WTC11 (cell line): ENCODE measurements around the gene CNGA1.

Source experiments
- ATF1 ChIP-seq: sonication (generic); formaldehyde crosslinking; IDR thresholded peaks from 2 replicates; pipeline ENCODE4 v1.8.1; 2023; ENCODE audit warnings: mild to moderate bottlenecking, moderate library complexity, missing genetic modification reagents
- ATF3 ChIP-seq: sonication (generic); formaldehyde crosslinking; conservative IDR thresholded peaks from 2 replicates; pipeline ENCODE4 v1.8.1; 2022; ENCODE audit warnings: mild to moderate bottlenecking, missing genetic modification reagents
- ELF4 ChIP-seq: sonication (generic); formaldehyde crosslinking; IDR thresholded peaks from 2 replicates; pipeline ENCODE4 v1.8.1; 2022; ENCODE audit warnings: low read depth, mild to moderate bottlenecking, moderate library complexity, missing genetic modification reagents
- ESRRA ChIP-seq: sonication (generic); formaldehyde crosslinking; IDR thresholded peaks from 2 replicates; pipeline ENCODE4 v1.8.1; 2022; ENCODE audit warnings: mild to moderate bottlenecking, missing genetic modification reagents, borderline replicate concordance
- FOXP1 ChIP-seq: sonication (generic); formaldehyde crosslinking; IDR thresholded peaks from 2 replicates; pipeline ENCODE4 v1.8.0; 2022; ENCODE audit warnings: missing genetic modification reagents, mild to moderate bottlenecking, moderate library complexity, borderline replicate concordance
- MYBL2 ChIP-seq: sonication (generic); formaldehyde crosslinking; IDR thresholded peaks from 2 replicates; pipeline ENCODE4 v1.8.1; 2023; ENCODE audit warnings: mild to moderate bottlenecking, moderate library complexity, missing genetic modification reagents
- NR1H2 ChIP-seq: sonication (generic); formaldehyde crosslinking; IDR thresholded peaks from 2 replicates; pipeline ENCODE4 v1.9.0; 2021; ENCODE audit warnings: mild to moderate bottlenecking, moderate library complexity, missing genetic modification reagents
- NR2C2 ChIP-seq: sonication (generic); formaldehyde crosslinking; IDR thresholded peaks from 2 replicates; pipeline ENCODE4 v1.8.0; 2022; ENCODE audit warnings: mild to moderate bottlenecking, missing genetic modification reagents
- SP1 ChIP-seq: sonication (generic); formaldehyde crosslinking; conservative IDR thresholded peaks from 2 replicates; pipeline ENCODE4 v1.8.1; 2022; ENCODE audit warnings: missing genetic modification reagents
- TP53 ChIP-seq: sonication (generic); formaldehyde crosslinking; IDR thresholded peaks from 2 replicates; pipeline ENCODE4 v1.8.1; 2023; ENCODE audit warnings: mild to moderate bottlenecking, missing genetic modification reagents
- ZBTB43 ChIP-seq: sonication (generic); formaldehyde crosslinking; IDR thresholded peaks from 2 replicates; pipeline ENCODE4 v1.8.1; 2023; ENCODE audit warnings: mild to moderate bottlenecking, missing genetic modification reagents
- TF ChIP-seq, protein P1 (sequence below): fragments of 200-600 bp; IDR thresholded peaks from 2 replicates; pipeline ENCODE4 v1.8.0; 2022; ENCODE audit warnings: antibody characterized with exemption
- TF ChIP-seq, protein P2 (sequence below): sonication (generic); formaldehyde crosslinking; IDR thresholded peaks from 2 replicates; pipeline ENCODE4 v1.8.0; 2022; ENCODE audit warnings: missing genetic modification reagents

- TF ChIP-seq, protein P1, sequence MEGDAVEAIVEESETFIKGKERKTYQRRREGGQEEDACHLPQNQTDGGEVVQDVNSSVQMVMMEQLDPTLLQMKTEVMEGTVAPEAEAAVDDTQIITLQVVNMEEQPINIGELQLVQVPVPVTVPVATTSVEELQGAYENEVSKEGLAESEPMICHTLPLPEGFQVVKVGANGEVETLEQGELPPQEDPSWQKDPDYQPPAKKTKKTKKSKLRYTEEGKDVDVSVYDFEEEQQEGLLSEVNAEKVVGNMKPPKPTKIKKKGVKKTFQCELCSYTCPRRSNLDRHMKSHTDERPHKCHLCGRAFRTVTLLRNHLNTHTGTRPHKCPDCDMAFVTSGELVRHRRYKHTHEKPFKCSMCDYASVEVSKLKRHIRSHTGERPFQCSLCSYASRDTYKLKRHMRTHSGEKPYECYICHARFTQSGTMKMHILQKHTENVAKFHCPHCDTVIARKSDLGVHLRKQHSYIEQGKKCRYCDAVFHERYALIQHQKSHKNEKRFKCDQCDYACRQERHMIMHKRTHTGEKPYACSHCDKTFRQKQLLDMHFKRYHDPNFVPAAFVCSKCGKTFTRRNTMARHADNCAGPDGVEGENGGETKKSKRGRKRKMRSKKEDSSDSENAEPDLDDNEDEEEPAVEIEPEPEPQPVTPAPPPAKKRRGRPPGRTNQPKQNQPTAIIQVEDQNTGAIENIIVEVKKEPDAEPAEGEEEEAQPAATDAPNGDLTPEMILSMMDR: no peak
- no peak for TF ChIP-seq ESRRA (CRISPR knock-in tag)
- TF ChIP-seq, protein P2, sequence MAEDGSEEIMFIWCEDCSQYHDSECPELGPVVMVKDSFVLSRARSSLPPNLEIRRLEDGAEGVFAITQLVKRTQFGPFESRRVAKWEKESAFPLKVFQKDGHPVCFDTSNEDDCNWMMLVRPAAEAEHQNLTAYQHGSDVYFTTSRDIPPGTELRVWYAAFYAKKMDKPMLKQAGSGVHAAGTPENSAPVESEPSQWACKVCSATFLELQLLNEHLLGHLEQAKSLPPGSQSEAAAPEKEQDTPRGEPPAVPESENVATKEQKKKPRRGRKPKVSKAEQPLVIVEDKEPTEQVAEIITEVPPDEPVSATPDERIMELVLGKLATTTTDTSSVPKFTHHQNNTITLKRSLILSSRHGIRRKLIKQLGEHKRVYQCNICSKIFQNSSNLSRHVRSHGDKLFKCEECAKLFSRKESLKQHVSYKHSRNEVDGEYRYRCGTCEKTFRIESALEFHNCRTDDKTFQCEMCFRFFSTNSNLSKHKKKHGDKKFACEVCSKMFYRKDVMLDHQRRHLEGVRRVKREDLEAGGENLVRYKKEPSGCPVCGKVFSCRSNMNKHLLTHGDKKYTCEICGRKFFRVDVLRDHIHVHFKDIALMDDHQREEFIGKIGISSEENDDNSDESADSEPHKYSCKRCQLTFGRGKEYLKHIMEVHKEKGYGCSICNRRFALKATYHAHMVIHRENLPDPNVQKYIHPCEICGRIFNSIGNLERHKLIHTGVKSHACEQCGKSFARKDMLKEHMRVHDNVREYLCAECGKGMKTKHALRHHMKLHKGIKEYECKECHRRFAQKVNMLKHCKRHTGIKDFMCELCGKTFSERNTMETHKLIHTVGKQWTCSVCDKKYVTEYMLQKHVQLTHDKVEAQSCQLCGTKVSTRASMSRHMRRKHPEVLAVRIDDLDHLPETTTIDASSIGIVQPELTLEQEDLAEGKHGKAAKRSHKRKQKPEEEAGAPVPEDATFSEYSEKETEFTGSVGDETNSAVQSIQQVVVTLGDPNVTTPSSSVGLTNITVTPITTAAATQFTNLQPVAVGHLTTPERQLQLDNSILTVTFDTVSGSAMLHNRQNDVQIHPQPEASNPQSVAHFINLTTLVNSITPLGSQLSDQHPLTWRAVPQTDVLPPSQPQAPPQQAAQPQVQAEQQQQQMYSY: no peak
- no peak for TF ChIP-seq ELF4 (CRISPR knock-in tag)
- no peak for TF ChIP-seq NR1H2
- TF ChIP-seq NR2C2 (CRISPR knock-in tag): no peak
- no peak for TF ChIP-seq SP1 (CRISPR knock-in tag)
- no peak for TF ChIP-seq TP53 (CRISPR knock-in tag)
- no peak for TF ChIP-seq FOXP1
- no peak for TF ChIP-seq ATF3 (CRISPR knock-in tag)
- TF ChIP-seq ATF1: no peak
- TF ChIP-seq ZBTB43: no peak
- no peak for TF ChIP-seq MYBL2 (CRISPR knock-in tag)
Measured at GRCh38 chr4:48015216-48015615, 1.3 kb downstream of the CNGA1 start.
